KG1 (cell line): ENCODE measurements around the gene LCP1.

Experiments used
- DNase-seq: peaks from one replicate; lab custom pipeline; 2025; lab: John Stamatoyannopoulos, UW

Gene LCP1

DNA sequence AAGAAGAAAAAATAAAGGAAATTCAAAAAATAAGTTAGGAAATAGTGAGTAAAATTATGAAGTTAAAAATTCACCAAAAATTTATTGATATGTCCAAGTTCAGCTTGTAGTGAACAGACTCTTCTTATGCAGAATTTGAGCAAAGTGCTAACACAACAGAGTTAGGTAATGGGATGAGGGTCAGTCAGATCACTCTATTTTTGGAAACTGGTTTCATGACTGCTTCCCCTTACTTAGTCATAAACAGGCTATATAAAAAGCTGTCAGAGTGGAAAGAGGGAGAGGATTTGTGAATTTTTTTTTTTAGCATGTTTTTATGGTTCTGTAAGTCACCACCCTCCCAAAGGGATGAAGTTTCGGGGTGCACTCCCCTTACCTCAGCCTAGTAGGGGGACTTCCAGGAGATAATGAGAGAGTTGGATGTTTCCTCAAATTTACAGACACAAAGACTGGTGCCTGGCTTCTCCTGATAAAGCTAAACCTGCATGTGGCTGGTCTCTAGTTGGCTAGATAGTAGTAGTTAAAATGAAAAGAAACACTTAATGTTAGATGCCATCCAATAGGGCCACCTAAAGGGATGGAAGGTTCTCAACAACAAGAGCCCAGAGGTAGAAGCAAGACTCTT is 81.7 kb downstream of the LCP1 start:
- DNase-seq = no peak

DNA sequence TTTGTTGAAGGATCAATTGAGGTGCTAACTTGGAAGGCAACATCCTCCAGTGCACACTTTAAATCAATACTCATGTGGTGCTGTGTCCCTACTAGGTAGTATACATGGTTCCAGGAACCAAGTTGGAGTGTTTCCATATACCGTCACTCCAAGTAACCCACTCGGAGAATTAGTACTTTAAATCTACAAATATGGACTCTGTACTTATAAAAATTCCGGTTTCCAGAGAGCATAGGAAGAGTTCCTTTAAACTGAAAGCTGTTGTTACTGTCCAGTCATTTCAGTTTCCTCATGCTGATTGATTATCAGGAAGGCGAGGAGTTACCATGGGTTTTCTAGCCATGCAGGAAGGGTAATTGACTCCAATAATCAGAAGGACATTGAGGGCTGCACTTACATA is 84.3 kb downstream of the LCP1 start:
- DNase-seq = no peak

DNA sequence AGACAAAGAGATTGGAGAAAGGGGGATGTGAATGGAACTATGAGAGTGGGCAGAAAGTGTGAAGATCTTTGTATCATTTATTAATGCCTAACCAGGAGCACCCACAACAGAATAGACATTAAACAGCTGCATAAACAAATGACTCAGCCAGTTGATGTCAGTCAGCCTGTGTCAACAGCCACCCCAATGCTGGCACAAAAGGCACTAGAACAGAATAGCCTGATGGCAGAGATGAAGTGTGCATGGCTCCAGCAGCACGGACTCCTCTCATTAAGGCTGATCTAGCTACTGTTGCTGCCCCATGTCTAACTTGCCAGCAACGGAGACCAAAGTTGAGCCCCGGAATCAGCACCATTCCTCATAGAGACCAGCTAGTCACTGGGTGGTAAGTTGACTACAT is 85.0 kb downstream of the LCP1 start:
- DNase-seq = no peak

DNA sequence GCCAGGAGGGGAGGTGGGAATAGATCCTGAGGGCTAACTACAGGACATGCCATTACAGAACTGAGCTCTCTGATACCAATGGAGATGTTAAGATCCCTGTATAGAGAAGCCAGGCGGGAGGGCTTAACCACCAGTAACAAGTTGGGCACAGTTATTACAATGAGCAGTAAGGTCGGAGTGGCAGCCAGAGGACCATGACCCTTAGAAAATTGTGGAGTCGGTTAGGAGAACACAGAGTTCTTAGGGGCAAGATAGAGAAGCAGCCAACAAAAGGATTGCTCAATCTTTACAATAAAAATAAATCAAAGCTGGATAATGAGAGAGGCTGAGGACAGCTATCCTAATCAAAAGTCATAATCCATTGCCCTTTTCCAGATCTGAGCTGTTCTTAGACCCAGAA is 87.5 kb downstream of the LCP1 start:
- DNase-seq = no peak

DNA sequence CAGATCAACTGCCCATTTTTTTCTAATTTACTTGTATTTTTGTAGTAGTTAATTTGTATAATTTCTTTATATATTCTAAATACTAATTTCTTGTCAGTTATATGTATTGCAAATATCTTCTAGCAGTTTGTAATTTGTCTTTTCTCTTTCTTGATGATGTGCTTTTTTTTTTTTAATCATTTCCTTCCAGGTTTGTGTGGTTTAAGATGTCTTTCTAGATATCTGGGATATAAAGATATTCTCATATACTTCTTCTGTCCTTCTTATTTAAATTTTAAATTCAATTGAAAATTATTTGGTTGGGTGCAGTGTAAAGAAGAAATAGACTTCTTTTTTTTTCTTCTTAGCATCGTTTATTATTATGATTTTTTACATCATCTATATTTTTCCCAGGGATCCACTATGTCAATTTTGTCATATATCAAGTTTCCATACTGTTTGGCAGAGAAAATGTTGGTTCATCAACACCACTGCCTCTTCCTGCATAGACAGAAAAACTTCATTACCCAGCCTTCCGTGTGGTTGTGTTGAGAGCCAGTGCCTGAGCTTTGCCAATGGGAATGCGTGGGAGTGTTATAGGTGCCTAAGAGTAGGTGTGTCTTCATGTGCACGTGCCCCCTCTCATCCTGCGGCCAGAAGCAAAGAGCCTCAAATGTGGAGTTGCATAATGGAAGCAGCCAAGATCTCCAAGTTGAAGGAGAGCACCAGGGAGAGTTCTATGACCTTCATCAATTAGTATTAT is 93.0 kb downstream of the LCP1 start:
- no peak for DNase-seq

DNA sequence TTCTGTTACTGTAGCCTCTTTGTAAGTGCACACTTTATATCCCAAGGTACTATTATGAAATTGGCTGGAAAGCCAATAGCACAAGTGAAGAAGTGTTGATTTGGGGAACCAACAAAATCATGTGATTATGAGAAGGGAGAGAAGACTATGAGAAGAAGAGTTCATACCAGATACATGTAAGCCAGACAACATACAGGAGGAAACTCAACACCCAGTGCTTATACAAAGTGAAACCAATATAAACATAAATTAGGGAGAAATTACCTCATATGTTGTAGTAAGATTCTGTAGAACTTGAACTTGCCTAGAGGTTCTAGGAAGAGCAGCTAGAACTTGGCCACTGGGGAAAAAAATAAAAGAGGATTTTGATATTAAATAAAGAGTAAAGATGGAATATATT is 94.5 kb downstream of the LCP1 start:
- no peak for DNase-seq

DNA sequence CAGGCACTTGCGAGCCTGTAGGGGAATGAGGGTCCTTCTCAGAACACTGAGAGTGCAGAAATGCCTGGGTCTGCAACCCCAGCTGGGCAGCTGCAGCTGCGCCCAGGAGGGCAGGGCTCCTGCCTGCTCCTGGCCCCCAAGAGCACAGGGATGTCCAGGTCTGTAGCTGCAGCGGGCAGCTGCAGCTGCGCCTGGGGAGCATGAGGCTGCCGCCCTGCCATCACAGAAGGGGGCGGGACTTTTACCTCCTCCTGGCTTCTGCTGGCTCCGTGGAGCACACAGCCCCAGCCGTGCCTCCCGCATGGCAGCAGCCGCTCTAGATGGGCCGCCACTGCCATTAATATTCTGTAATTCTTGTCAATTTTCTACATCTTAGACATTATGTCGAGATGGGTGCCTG is 95.0 kb downstream of the LCP1 start:
- no peak for DNase-seq

DNA sequence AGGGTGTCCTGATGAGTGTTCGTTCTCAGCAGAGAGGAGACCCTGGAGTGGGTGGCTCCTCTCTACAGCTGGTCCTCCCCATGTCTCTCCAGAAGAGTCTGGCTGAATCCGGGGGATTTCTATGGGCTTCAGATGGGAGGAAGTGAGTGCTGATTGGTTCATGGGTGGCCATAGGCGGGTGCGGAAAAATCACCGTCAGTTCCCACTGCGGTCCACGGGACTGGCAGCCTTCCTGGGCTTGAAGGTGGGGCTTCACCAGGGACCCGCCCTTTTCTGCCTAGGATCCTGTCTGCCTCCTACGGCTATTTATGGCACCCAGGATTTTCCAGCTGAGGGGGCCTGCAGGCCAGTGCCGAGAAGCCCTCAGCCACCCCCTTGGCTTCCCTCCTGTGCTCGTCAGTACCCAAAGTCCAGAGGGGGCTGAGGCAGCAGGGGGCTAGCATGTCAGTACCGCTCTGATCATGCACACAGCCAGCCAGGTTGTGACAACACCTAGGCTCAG is 95.5 kb downstream of the LCP1 start:
- DNase-seq = no peak

DNA sequence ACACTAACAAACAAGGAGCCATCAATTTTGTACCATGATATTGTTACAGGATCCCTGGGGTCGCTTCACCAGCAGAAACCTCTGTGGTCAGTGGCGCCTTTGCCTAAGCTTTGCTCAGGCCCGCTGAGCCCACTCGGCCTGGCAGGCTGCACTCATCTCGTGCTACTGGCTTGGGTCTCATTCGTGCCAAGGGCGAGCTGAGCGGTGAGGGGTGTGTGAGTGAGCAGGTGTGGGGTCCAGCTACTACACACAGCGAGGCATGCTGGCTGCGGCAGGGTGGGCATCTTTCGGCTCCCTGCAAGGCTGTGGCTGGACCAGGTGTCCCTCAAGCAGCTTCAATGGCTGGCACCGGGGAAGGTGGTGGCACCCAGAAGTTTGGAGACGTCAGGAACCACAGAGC is 96.2 kb downstream of the LCP1 start:
- no peak for DNase-seq

DNA sequence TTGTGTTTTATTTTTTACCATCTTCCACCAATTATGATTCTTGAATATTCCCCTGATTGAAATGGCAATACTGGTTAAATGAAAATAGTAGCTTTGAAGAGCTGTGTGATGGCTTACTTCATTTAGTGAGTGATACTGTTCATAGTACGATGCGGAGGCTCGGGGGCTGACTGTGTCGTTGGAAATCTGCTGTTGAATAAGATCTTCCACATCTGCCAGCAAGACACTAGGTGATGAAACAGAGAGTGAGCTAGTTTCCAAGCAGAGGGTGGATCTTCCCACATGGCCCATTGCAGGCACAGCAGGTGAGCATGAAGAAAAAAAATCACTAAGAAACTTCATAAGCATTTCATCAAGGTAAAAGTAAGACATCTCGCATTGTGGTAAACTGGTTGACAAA is 99.7 kb downstream of the LCP1 start:
- DNase-seq = no peak

DNA sequence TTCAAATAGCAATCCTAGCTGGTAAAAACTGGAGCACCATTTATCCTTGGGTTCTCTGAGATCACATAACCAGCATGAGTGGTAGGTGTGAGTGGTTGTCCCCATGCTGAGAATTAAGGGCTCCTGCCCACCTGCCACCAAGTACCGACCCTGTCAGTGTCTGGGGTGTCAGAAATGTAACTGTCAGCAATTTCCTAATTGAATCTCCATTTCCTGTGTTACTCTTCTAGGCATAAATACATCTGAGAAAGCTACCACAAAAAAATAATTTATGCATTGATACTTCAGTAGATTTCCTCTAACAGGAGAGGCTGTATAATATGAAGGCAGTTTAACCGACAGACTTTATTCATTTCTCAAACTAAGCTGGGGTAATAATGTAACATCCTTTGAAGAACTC is 102.2 kb downstream of the LCP1 start:
- no peak for DNase-seq

DNA sequence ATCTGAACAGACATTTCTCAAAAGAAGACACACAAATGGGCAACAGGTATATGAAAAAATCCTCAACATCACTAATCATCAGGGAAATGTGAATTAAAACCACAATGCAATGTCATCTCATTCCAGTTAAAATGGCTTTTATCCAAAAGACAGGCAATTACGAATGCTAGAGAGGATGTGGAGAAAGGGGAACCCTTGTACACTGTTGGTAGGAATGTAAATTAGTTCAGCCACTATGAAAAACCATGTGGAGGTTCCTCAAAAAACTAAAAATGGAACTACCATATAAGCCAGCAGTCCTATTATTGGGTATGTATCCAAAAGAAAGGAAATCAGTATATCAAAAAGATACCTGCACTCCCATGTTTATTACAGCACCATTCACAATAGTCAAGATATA is 104.7 kb downstream of the LCP1 start:
- DNase-seq = no peak

DNA sequence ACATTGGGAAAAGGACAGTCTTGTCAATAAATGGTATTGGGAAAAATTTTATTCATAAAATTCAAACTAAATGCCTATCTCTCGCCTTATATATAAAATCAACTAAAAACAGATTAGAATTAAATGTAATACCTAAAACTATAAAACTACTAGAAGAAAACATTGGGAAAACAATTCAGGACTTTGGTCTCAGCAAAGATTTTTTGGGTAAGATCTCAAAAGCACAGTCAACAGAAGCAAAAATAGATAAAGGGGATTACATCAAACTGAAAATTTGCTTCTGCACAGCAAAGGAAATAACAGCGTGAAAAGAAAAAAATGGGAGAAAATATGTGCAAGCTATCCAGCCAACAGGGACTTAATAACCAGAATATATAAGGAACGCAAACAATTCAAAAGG is 105.2 kb downstream of the LCP1 start:
- DNase-seq = no peak
